ENCODE results near the gene PAQR6.
"Not testable (repeated sequence)": the region's sequence is repeated elsewhere in the genome, so short reads cannot be mapped to it uniquely, and the experiment has no call there.

Gene PAQR6

GRCh38 chr1:156229809-156230472 is 17.9 kb downstream of the PAQR6 start:
- DNase-seq, result no peak

DNA sequence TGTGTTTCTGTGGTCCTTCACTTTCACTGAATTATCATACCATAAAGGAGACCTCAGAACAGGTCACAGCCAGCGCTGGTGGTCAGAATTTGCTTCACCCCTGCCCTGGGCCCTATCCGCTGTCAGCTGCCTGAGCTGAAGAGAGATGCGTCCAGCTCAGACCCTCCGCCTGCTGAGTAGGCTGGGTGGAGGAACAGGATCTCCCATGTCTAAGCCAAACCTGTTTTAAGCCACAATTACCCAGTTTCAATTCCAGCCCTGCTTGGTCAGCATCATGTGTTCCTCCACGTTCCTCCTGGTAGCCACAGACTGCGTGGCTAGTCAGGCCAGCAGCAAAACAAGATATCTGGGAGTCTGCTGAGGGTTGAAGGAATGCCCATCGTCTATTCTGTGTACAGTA is 19.4 kb downstream of the PAQR6 start:
- no peak for DNase-seq

GRCh38 chr1:156226782-156227181 is 21.1 kb downstream of the PAQR6 start:
- DNase-seq, result no peak

GRCh38 chr1:156226116-156226538 is 21.7 kb downstream of the PAQR6 start:
- DNase-seq, result no peak

DNA sequence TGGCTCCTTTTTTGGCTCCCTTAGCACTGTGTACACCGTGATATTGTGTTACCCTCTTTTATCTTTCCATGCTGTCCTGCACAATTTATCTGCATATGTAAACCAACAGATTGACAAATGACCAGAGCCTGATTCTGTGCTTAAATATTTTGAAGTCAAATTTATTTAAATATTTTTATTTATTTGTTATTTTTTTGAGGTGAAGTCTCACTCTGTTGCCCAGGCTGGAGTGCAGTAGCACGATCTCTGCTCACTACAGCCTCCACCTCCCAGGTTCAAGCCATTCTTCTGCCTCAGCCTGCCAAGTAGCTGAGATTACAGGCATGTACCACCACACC is 22.2 kb downstream of the PAQR6 start:
- DNase-seq, result no peak

DNA sequence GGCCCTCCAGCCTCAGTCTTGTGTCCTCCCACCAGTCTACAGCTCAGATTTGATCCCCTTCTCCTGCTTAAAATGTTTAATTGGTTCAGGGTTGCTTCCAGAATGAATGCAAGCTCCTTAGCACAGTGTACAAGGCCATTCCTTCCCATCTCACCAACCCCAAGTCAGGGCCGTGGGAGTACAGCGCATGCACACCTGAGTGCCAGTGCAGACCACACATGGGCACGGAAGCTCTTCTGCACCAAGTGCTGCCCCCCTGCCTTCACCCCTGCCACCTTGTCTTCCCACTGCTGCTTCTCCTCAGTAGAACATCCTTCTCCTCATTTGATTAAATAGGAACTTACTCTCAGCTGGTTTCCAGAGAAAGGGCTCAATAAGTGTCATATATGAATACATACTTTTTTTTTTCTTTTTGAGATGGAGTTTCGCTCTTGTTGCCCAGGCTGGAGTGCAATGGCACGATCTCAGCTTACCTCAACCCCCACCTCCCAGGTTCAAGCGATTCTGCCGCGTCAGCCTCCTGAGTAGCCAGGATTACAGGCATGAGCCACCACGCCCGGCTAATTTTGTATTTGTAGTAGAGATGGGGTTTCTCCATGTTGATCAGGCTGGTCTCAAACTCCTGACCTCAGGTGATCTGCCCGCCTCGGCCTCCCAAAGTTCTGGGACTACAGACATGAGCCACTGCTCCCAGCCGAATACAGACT is 25.7 kb downstream of the PAQR6 start:
- no peak for DNase-seq

- no peak for DNase-seq
Observed at GRCh38 chr1:156220226-156220625, 27.6 kb downstream of the PAQR6 start.

DNA sequence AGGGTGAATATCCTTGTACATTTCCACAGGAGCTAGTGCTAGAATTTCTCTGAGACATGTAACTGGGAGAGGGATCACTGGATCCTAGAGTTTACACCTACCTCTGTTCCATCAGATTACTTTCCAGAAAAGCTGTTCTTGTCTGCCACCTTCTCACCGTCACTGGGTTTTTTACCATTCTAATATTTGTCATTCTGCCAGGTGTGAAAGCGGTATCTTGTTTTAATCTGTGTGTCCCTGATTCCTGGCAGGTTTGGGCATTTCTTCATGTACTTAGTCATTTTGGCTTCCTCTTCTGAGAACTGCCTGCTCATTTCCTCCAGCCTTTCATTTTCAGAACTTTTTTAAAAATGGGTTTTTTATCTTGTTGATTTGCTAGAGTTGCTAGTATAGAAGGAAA is 30.0 kb downstream of the PAQR6 start:
- no peak for DNase-seq

GRCh38 chr1:156216361-156217086 is 31.3 kb downstream of the PAQR6 start:
- not testable (repeated sequence) for DNase-seq

GRCh38 chr1:156214024-156214748 is 33.7 kb downstream of the PAQR6 start:
- no peak for DNase-seq

- DNase-seq, result no peak
Observed at GRCh38 chr1:156213644-156213966, 34.3 kb downstream of the PAQR6 start.

- peak; percentile 92 for DNase-seq
Observed at GRCh38 chr1:156212833-156213643, 34.8 kb downstream of the PAQR6 start, which contains the start of gene PMF1. TSS of gene PMF1 (plus strand) at chr1:156213007. CDS start at chr1:156213016, 9 bp downstream.

GRCh38 chr1:156212130-156212529 is 35.7 kb downstream of the PAQR6 start:
- no peak for DNase-seq

GRCh38 chr1:156211243-156211642 is 36.6 kb downstream of the PAQR6 start:
- DNase-seq, result no peak

DNA sequence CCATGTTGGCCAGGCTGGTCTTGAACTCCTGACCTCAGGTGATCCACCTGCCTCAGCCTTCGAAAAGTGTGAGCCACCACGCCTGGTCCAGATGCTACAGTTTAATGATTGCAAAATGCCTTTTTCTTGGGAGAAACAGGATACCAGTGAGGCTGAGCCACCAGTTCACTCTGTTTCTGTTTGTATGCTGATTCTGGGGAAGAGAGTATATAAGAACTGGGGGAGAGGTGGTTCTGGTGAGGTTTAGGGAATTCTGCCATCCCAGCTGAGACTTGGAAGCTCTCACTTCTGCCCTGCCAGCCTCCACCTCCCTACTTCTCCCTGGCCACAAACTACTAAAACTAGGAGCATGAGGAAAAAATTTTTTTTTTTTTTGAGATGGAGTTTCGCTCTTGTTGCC is 43.2 kb downstream of the PAQR6 start:
- no peak for DNase-seq

GRCh38 chr1:156203331-156203730 is 44.5 kb downstream of the PAQR6 start:
- DNase-seq, result no peak

- DNase-seq, result no peak
Observed at GRCh38 chr1:156200044-156200443, 47.8 kb downstream of the PAQR6 start.

DNA sequence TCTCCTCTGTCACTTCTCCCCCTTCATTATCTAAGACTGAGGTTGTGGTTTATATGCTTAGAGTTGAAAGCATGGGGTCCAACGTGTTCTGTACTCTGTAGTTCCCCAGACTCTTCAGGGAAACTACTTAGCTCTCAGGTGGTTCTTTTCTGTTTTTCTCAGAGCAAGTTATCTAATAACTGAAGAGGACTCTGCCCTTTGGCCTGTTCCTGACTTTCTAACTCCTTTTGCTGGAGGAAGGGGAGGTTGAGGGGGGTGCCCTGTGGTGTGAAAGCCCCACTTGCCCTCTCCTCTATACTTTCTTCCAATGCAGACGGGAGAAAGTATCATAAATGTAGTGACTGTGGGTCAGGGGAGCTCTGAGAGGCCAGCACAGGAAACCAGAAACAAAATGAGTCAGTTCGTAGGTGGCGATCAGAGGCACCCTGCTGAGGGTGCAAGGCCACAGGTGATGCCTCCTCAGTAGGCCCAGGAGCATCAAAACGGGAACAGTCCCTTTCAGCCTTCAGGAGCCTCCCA is 49.0 kb downstream of the PAQR6 start:
- no peak for DNase-seq

DNA sequence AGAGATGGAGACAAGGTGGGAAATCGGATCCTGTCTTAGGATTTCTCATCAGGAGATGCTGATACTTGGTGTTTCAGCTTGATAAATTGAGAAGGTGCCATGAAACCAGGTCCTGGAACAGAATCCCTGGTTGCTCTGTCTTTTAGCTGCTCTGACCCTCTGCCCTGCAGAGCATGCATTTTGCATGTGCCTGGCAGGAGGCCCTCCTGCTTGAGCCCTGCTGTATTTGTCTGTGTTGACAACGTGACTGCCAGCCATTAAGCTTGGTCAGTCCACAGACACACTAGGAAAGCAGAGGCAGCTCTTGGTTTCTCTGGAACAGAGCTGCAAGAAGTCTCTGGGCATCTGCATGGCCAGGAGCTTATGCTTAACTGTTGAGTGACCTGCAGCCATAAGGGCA is 51.4 kb downstream of the PAQR6 start:
- no peak for DNase-seq

- no peak for DNase-seq
Observed at GRCh38 chr1:156195853-156196252, 52.0 kb downstream of the PAQR6 start.

- DNase-seq, result no peak
Observed at GRCh38 chr1:156194300-156194652, 53.6 kb downstream of the PAQR6 start.

- peak; percentile 98 for DNase-seq
Observed at GRCh38 chr1:156193488-156194299, 54.2 kb downstream of the PAQR6 start, which contains the start of gene SLC25A44. TSS of gene SLC25A44 (plus strand) at chr1:156194104. CDS start at chr1:156199848, 5,744 bp downstream.
